ENCODE results near the gene GATA1. TPM values are rescaled to one million over a fixed set of nuclear protein-coding genes. Genes with fewer than 3 reads are reported as not detected.

Gene GATA1
- total RNA-seq, 6 experiments from 2014 or later: not detected

DNA sequence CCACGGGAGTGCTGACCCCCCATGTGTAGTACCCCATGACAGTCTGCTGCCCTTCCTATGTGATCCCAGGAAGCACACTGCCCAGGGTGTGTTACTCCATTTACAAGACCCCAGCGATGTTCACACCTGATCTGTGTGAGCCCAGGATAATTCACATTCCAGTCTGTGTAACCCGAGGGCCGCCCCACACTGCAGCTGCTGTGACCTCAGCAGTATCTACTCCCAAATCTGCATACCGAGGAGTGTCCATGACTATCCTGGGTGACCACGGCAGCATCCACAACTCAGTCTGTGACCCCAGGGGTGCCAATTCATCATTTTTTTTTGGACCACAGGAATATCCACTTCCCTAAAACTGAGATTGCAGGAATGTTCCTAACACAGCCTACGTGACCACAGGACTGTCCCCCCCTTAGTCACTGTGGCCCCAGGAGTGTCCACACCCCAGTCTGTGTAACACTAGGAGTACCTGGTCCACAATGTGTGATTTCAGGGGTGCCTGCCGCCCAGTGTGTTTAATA, 32.6 kb upstream of the GATA1 start:
- no peak overlapping the region for H3K4me3 Mint-ChIP-seq
- no peak overlapping the region for H3K27ac Mint-ChIP-seq
- H3K27me3 Mint-ChIP-seq (ENCODE audit: insufficient read depth): peaks cover 6% of the 10 kb centered on the region
- TF ChIP-seq, protein P1, sequence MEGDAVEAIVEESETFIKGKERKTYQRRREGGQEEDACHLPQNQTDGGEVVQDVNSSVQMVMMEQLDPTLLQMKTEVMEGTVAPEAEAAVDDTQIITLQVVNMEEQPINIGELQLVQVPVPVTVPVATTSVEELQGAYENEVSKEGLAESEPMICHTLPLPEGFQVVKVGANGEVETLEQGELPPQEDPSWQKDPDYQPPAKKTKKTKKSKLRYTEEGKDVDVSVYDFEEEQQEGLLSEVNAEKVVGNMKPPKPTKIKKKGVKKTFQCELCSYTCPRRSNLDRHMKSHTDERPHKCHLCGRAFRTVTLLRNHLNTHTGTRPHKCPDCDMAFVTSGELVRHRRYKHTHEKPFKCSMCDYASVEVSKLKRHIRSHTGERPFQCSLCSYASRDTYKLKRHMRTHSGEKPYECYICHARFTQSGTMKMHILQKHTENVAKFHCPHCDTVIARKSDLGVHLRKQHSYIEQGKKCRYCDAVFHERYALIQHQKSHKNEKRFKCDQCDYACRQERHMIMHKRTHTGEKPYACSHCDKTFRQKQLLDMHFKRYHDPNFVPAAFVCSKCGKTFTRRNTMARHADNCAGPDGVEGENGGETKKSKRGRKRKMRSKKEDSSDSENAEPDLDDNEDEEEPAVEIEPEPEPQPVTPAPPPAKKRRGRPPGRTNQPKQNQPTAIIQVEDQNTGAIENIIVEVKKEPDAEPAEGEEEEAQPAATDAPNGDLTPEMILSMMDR (IDR thresholded peaks at IDR 0.05): no peak
- peaks cover 14% of the 10 kb centered on the region for H3K4me1 Mint-ChIP-seq (ENCODE audit: low read depth)
- no peak for DNase-seq
- H3K36me3 Mint-ChIP-seq (ENCODE audit: low read depth): no peaks in the 10 kb centered on the region
- no peaks in the 10 kb centered on the region for H3K9me3 Mint-ChIP-seq

DNA sequence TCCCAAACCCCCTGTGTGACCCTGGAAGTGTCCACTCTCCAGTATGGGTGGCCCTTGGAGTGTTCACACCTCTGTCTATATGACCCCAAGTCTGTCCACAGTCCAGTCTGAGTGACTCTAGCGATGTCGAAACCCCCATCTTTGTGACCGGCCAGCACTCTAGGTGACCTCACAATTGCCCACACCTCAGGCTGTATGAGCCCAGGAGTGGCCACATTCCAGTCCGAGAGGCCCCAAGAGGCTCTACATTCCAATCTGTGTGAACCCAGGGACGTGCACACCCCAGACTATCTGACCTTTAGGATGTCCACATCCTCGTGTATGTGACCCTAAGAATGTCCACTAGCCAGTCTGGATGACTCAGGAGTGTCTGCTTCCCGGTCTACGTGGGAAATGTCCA, 32.2 kb upstream of the GATA1 start:
- Mint-ChIP-seq H3K27ac (no peak overlapping the region), H3K27me3 (ENCODE audit: insufficient read depth) (peaks cover 6% of the 10 kb centered on the region), H3K4me3 (no peak overlapping the region), H3K36me3 (ENCODE audit: low read depth) (no peaks in the 10 kb centered on the region), H3K4me1 (ENCODE audit: low read depth) (peaks cover 14% of the 10 kb centered on the region), H3K9me3 (no peaks in the 10 kb centered on the region)
- TF ChIP-seq, protein P1 (IDR thresholded peaks at IDR 0.05): no peak
- DNase-seq: no peak

DNA sequence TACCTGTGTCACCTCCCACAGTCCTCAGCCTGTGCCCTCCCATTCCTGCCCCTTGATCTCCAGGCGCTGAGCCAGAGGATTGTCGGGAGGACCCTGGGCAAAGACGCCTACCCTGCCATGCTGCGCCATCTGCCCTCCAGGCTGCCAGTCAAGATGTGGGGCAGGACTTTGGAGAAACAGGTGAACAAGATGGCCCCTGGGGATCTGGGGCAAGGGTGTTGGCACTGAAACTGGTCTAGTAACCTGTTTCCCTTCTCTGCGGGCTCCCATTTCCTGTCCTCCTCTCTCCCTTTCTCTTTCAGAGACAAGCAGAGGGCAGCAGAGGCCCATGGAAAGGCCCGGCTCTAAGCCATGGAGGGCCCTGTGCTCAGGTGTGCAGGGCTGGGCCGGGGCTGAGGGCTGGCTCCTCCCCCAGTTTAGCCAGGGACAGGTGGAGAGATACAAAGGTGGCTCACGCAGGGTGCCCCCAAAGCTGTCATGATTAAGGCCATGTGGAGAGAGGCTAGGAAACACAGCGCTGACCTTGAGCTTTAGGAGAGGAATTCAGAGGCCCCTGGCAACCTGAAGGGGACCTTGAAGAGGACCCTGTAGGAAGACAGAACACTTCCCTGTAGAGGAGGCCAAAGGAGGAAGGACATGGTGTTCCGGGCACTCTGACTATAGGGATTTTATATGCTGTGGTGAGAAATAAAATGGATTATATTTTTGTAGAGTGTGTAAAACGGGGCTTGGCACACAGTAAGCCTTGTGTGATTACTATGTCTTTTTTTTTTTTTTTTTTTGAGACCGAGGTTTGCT, 24.5 kb upstream of the GATA1 start, which contains the start of gene GLOD5:
Gene GLOD5 (plus strand): TSS at position 74 of the 798 bp plus-strand sequence. CDS start 44 bp downstream, at position 118.
- Mint-ChIP-seq H3K4me3 (no peak within 1 kb of the TSS), H3K36me3 (ENCODE audit: low read depth) (no peaks in the 10 kb centered on the region), H3K9me3 (no peaks in the 10 kb centered on the region), H3K4me1 (ENCODE audit: low read depth) (no peaks in the 10 kb centered on the region), H3K27ac (no peak within 1 kb of the TSS), H3K27me3 (ENCODE audit: insufficient read depth) (peaks cover 7% of the 10 kb centered on the region)
- TF ChIP-seq, protein P1 (IDR thresholded peaks at IDR 0.05): peak; percentile 23; the same call in 1 of the 2 replicates
- no peak for DNase-seq

DNA sequence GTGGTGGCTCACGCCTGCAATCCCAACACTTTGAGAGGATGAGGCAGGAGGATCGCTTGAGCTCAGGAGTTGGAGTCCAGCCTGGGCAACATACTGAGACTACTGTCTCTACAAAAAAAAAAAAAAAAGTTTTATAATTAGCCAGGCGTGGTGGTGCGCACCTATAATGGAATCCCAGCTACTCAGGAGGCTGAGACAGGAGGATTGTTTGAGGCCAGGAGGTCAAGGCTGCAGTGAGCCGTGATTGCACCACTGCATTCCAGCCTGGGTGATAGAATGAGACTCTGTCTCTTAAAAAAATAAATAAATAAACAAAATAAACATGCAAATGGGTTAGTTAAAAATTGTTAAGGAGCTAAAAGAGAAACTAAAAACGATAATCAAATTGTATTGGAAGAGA, 17.2 kb upstream of the GATA1 start:
- Mint-ChIP-seq H3K27me3 (ENCODE audit: insufficient read depth) (peaks cover 6% of the 10 kb centered on the region; the same call in 1 of the 2 replicates), H3K36me3 (ENCODE audit: low read depth) (no peaks in the 10 kb centered on the region), H3K9me3 (no peaks in the 10 kb centered on the region), H3K27ac (no peak overlapping the region), H3K4me3 (no peak overlapping the region), H3K4me1 (ENCODE audit: low read depth) (no peaks in the 10 kb centered on the region)
- TF ChIP-seq, protein P1 (IDR thresholded peaks at IDR 0.05): no peak
- DNase-seq: no peak

- H3K9me3 Mint-ChIP-seq: no peaks in the 10 kb centered on the region
- DNase-seq: no peak
- peaks cover 14% of the 10 kb centered on the region for H3K27me3 Mint-ChIP-seq (ENCODE audit: insufficient read depth)
- H3K4me3 Mint-ChIP-seq: no peak overlapping the region
- no peaks in the 10 kb centered on the region for H3K36me3 Mint-ChIP-seq (ENCODE audit: low read depth)
- no peak overlapping the region for H3K27ac Mint-ChIP-seq
- TF ChIP-seq, protein P1 (IDR thresholded peaks at IDR 0.05): no peak
- no peaks in the 10 kb centered on the region for H3K4me1 Mint-ChIP-seq (ENCODE audit: low read depth)
Measured at GRCh38 chrX:48770296-48770695, 16.1 kb upstream of the GATA1 start.
